K562 (cell line): ENCODE results near the gene FAM186B. TPM values are rescaled to one million over a fixed set of nuclear protein-coding genes. Genes with fewer than 3 reads are reported as not detected.
A peak's percentile ranks its signal among the peaks of the same experiment; 100 is the strongest.

Experiments
- BMI1 ChIP-seq: fragments of 150-350 bp; IDR thresholded peaks from 2 replicates; pipeline ENCODE4 v1.6.1; 2014; ENCODE audit warnings: low read length
- CHD1 ChIP-seq: fragments of 200-600 bp; sonication (generic); IDR thresholded peaks from one replicate; pipeline ENCODE4 v1.6.1; 2012; ENCODE audit warnings: mild to moderate bottlenecking, moderate library complexity, low read length, inconsistent platforms
- GTF2F1 ChIP-seq: IDR thresholded peaks from 2 replicates; pipeline ENCODE4 v1.6.1; 2011; ENCODE audit warnings: low read depth, low read length, improper control_type of control experiment
- MAFF ChIP-seq: IDR thresholded peaks from 2 replicates; pipeline ENCODE4 v1.6.1; 2012; ENCODE audit warnings: low read length, improper control_type of control experiment
- MAFK ChIP-seq: IDR thresholded peaks from 2 replicates; pipeline ENCODE4 v1.6.1; 2011; ENCODE audit warnings: low read length, improper control_type of control experiment
- NKRF ChIP-seq: fragments of 450-650 bp; IDR thresholded peaks from 2 replicates; pipeline ENCODE4 v1.6.1; 2016; ENCODE audit warnings: borderline replicate concordance
- RBFOX2 ChIP-seq: fragments of 200-400 bp; formaldehyde crosslinking; IDR thresholded peaks from 2 replicates; pipeline ENCODE4 v1.6.1; 2017; ENCODE audit warnings: low read depth, mild to moderate bottlenecking, low read length, moderate library complexity
- SAP30 ChIP-seq: fragments of 200-600 bp; sonication (generic); IDR thresholded peaks from 2 replicates; pipeline ENCODE4 v1.6.1; 2012; ENCODE audit warnings: borderline replicate concordance, low read depth, mild to moderate bottlenecking, moderate library complexity, low read length, control low read depth, inconsistent platforms; ENCODE audit not compliant: insufficient read depth, poor library complexity, severe bottlenecking
- SP1 ChIP-seq: sonication (generic); formaldehyde crosslinking; IDR thresholded peaks from 2 replicates; pipeline ENCODE4 v1.8.1; 2022; ENCODE audit warnings: mild to moderate bottlenecking, missing genetic modification reagents
- ZNF133 ChIP-seq: fragments of 250-450 bp; sonication (Bioruptor Pico); IDR thresholded peaks from 2 replicates; pipeline ENCODE4 v1.4.0; 2020; ENCODE audit warnings: mild to moderate bottlenecking
- ZNF511 ChIP-seq: sonication (generic); formaldehyde crosslinking; IDR thresholded peaks from 2 replicates; pipeline ENCODE4 v1.8.0; 2022; ENCODE audit warnings: mild to moderate bottlenecking, missing genetic modification reagents
- polyA plus RNA-seq, 8 experiments: library from polyadenylated mRNA; depleted of rRNA in 4 of 8; stranded (reverse) in 5 of 8; unstranded in 3 of 8; fragments of >200 nt; fragmentation: Nextera tagmentation in 2 of 8; fragmentation: Illumina TruSeq in 1 of 8; extraction: Ambion mirVana in 2 of 8; extraction: Trizol in 1 of 8; gene quantifications; 2 replicates each; pipeline versions ENCODE4 v1.2.1 to v1.2.3, GENCODE V29; 2011 to 2014; ENCODE audit warnings: inconsistent platforms in 1 of 8, missing spikeins in 1 of 8
- total RNA-seq, 7 experiments: library from RNA; depleted of rRNA in 6 of 7; stranded (reverse); fragments of >200 nt in 6 of 7; fragmentation: Illumina TruSeq in 2 of 7; extraction: Trizol in 2 of 7; gene quantifications; 2 replicates each; pipeline versions ENCODE4 v1.2.1 to v1.2.3, GENCODE V29; 2011 to 2021; ENCODE audit warnings: low replicate concordance in 1 of 7

The FAM186B gene
- total and polyA plus RNA-seq, 9 of the 15 experiments (the other 6 are each of a cell fraction or from before 2014, with no cell fraction given), result 0.07 to 0.42 (median 0.15) TPM

GRCh38 chr12:49568442-49569162 lies 36.8 kb downstream of the FAM186B start (continued):
- TF ChIP-seq GTF2F1 (0 out of 2 replicates have a peak, but pooled peaks have one; percentile 14), MAFF (peak; percentile 7; the same call in 1 of the 2 replicates), RBFOX2 (no peak), ZNF133 (CRISPR knock-in tag) (no peak), MAFK (no peak), SAP30 (peak; percentile 63), CHD1 (peak; percentile 16), NKRF (peak; percentile 63; the same call in 1 of the 2 replicates), BMI1 (no peak), ZNF511 (CRISPR knock-in tag) (peak; percentile 20; the same call in 1 of the 2 replicates), SP1 (0 out of 2 replicates have a peak, but pooled peaks have one; percentile 15)
